ENCODE results near the gene ARHGEF35.
"Not testable (repeated sequence)": the region's sequence is repeated elsewhere in the genome, so short reads cannot be mapped to it uniquely, and the experiment has no call there.

Gene ARHGEF35

GRCh38 chr7:144195212-144195872 lies at the start of gene ARHGEF35:
Gene ARHGEF35 (minus strand): TSS chr7:144195833. CDS start chr7:144188383, 7,450 bp downstream.
- DNase-seq (ENCODE audit: low read depth) = not testable (repeated sequence)

GRCh38 chr7:144245372-144245771 lies 49.7 kb upstream of the ARHGEF35 start:
- not testable (repeated sequence) for DNase-seq (ENCODE audit: low read depth)

- not testable (repeated sequence) for DNase-seq (ENCODE audit: low read depth)
Observed at GRCh38 chr7:144239365-144239764, 43.7 kb upstream of the ARHGEF35 start, which contains the start of gene OR2A42. Gene OR2A42 (minus strand): TSS chr7:144239605. CDS start chr7:144232843, 6,762 bp downstream.

- DNase-seq (ENCODE audit: low read depth) = not testable (repeated sequence)
Observed at GRCh38 chr7:144238530-144239082, 43.0 kb upstream of the ARHGEF35 start.

- DNase-seq (ENCODE audit: low read depth) = not testable (repeated sequence)
Observed at GRCh38 chr7:144233039-144233438, 37.4 kb upstream of the ARHGEF35 start.

GRCh38 chr7:144231027-144231426 lies 35.4 kb upstream of the ARHGEF35 start:
- DNase-seq (ENCODE audit: low read depth) = not testable (repeated sequence)

GRCh38 chr7:144228810-144229209 lies 33.2 kb upstream of the ARHGEF35 start:
- DNase-seq (ENCODE audit: low read depth) = not testable (repeated sequence)

GRCh38 chr7:144226866-144227265 lies 31.2 kb upstream of the ARHGEF35 start:
- DNase-seq (ENCODE audit: low read depth) = not testable (repeated sequence)

GRCh38 chr7:144223675-144224074 lies 28.0 kb upstream of the ARHGEF35 start:
- not testable (repeated sequence) for DNase-seq (ENCODE audit: low read depth)

GRCh38 chr7:144220531-144220930 lies 24.9 kb upstream of the ARHGEF35 start:
- DNase-seq (ENCODE audit: low read depth) = not testable (repeated sequence)

- DNase-seq (ENCODE audit: low read depth) = not testable (repeated sequence)
Observed at GRCh38 chr7:144219149-144219548, 23.5 kb upstream of the ARHGEF35 start.

- not testable (repeated sequence) for DNase-seq (ENCODE audit: low read depth)
Observed at GRCh38 chr7:144218581-144218980, 22.9 kb upstream of the ARHGEF35 start.

- not testable (repeated sequence) for DNase-seq (ENCODE audit: low read depth)
Observed at GRCh38 chr7:144217200-144217599, 21.6 kb upstream of the ARHGEF35 start.

GRCh38 chr7:144205306-144205705 lies 9.7 kb upstream of the ARHGEF35 start:
- DNase-seq (ENCODE audit: low read depth) = not testable (repeated sequence)

GRCh38 chr7:144203086-144203485 lies 7.5 kb upstream of the ARHGEF35 start:
- DNase-seq (ENCODE audit: low read depth) = not testable (repeated sequence)

GRCh38 chr7:144201978-144202377 lies 6.3 kb upstream of the ARHGEF35 start:
- not testable (repeated sequence) for DNase-seq (ENCODE audit: low read depth)

- DNase-seq (ENCODE audit: low read depth) = not testable (repeated sequence)
Observed at GRCh38 chr7:144198934-144199333, 3.3 kb upstream of the ARHGEF35 start.

GRCh38 chr7:144194453-144194852 lies 1.2 kb downstream of the ARHGEF35 start:
- not testable (repeated sequence) for DNase-seq (ENCODE audit: low read depth)

GRCh38 chr7:144193782-144194181 lies 1.9 kb downstream of the ARHGEF35 start:
- not testable (repeated sequence) for DNase-seq (ENCODE audit: low read depth)

GRCh38 chr7:144188578-144189171 lies 7.0 kb downstream of the ARHGEF35 start:
- DNase-seq (ENCODE audit: low read depth) = not testable (repeated sequence)

- not testable (repeated sequence) for DNase-seq (ENCODE audit: low read depth)
Observed at GRCh38 chr7:144187848-144188247, 7.8 kb downstream of the ARHGEF35 start.

- DNase-seq (ENCODE audit: low read depth) = not testable (repeated sequence)
Observed at GRCh38 chr7:144183166-144183565, 12.5 kb downstream of the ARHGEF35 start, which contains the start of gene CTAGE4. Gene CTAGE4 (plus strand): TSS chr7:144183466. CDS start chr7:144183504, 38 bp downstream.

GRCh38 chr7:144179165-144179479 lies 16.5 kb downstream of the ARHGEF35 start:
- not testable (repeated sequence) for DNase-seq (ENCODE audit: low read depth)

Data from activated T-cell treated with anti-CD3 and anti-CD28 coated beads for 24 hours (primary cell).